ENCODE results near the gene VEPH1.

DNA sequence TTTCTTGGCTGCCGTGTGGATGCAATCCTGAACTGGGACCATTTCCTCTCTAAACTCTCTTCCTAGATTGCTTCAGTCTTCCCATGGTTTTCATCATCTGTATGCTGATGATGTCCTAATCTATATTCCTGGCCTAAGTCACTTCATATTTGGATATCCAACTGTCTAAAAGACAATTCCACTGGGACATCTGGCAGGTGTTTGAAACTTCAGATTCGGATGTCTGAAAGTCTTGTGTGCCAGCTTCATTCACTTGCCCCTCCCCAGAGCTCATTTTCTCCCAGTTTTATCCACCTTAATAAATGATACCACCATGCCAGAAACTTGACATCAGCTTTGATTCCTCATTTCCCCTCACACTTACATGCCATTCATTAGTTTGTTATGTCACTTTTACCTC, 201.5 kb downstream of the VEPH1 start:
- TF ChIP-seq, protein P1, sequence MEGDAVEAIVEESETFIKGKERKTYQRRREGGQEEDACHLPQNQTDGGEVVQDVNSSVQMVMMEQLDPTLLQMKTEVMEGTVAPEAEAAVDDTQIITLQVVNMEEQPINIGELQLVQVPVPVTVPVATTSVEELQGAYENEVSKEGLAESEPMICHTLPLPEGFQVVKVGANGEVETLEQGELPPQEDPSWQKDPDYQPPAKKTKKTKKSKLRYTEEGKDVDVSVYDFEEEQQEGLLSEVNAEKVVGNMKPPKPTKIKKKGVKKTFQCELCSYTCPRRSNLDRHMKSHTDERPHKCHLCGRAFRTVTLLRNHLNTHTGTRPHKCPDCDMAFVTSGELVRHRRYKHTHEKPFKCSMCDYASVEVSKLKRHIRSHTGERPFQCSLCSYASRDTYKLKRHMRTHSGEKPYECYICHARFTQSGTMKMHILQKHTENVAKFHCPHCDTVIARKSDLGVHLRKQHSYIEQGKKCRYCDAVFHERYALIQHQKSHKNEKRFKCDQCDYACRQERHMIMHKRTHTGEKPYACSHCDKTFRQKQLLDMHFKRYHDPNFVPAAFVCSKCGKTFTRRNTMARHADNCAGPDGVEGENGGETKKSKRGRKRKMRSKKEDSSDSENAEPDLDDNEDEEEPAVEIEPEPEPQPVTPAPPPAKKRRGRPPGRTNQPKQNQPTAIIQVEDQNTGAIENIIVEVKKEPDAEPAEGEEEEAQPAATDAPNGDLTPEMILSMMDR (IDR thresholded peaks at IDR 0.05): no peak
- TF ChIP-seq CEBPB (IDR thresholded peaks at IDR 0.05) (no peak), HOXB5 (CRISPR knock-in tag; IDR thresholded peaks at IDR 0.05) (no peak), SREBF2 (IDR thresholded peaks at IDR 0.05) (no peak)

All from A549 (cell line).